ENCODE measurements around the gene OR52R1.

GRCh38 chr11:4839851-4840549 lies 35.8 kb upstream of the OR52R1 start:
- TF ChIP-seq POLR2AphosphoS5 (IDR thresholded peaks at IDR 0.05; ENCODE audit: borderline replicate concordance, low read depth, low read length) (no peak), EZH2 (IDR thresholded peaks at IDR 0.05) (no peak), FOXP2 (optimal IDR thresholded peaks at IDR 0.05; ENCODE audit: control extremely low read depth, extremely low read length, insufficient read depth) (no peak)
